GM18520 (cell line): ENCODE results near the gene ARHGEF7.

Experiments
- ATAC-seq: cut with Tn5 transposase; IDR thresholded peaks from one replicate; pipeline ENCODE4 v1.9.1; 2021; ENCODE audit not compliant: unreplicated experiment

ARHGEF7 gene

DNA sequence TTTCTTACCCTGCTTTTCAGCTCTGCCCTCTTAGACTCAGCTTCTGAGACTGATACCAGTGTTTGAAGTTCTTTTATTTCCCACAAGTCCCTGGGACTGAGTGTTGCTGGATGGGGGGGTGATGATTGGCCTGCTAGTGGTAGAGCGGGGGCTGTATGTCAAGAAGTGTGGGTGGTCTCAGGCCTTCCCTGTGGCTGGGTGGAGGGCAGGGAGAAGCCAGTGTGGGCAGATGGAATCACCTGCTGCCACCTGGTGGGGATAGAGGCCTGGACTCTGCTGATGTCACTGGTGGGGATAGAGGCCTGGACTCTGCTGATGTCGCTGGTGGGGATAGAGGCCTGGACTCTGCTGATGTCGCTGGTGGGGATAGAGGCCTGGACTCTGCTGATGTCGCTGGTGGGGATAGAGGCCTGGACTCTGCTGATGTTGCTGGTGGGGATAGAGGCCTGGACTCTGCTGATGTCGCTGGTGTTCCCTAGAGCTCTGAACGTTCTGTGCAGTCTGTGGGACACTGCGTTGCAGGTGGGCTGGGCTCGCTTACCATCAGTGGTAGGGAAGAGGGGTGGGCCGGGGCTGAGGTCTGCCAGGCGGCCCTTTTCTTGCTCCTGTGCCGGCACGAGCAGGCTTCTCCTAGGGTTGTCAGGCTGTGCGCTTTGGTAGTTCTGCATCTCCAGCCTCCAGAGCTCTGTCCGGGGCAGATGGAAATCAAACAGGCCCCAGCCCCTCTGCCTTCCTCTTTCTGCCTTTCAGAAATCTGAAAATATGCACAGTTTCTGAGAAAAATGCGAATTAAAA, 101.3 kb downstream of the ARHGEF7 start:
- no peak for ATAC-seq

GRCh38 chr13:111217641-111218040, 102.5 kb downstream of the ARHGEF7 start:
- no peak for ATAC-seq

GRCh38 chr13:111219280-111219679, 104.2 kb downstream of the ARHGEF7 start:
- ATAC-seq, result no peak

DNA sequence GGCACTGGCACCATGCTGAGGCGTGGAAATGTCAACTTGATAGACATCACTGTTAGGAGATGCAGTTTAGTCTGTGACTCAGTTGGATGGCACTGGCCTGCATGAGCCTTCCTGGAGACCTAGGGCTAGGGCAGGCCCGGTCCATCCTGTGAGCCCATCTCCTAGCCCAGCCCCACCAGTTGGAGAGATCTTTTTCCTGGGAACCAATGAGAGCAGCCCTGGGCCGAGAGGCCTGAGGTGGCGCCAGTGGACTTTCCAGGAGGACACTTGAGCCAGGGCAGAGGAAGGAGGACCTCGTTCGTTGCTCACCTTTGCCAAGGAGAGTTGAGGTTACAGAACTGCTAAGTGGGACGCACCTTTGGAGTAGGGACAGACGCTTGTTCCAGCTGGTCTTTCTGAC, 104.8 kb downstream of the ARHGEF7 start:
- ATAC-seq, result no peak

- ATAC-seq, result no peak
These were observed 110.1 kb downstream of the ARHGEF7 start for GRCh38 chr13:111225166-111225565.

- no peak for ATAC-seq
These were observed 110.9 kb downstream of the ARHGEF7 start for GRCh38 chr13:111225810-111226546.

DNA sequence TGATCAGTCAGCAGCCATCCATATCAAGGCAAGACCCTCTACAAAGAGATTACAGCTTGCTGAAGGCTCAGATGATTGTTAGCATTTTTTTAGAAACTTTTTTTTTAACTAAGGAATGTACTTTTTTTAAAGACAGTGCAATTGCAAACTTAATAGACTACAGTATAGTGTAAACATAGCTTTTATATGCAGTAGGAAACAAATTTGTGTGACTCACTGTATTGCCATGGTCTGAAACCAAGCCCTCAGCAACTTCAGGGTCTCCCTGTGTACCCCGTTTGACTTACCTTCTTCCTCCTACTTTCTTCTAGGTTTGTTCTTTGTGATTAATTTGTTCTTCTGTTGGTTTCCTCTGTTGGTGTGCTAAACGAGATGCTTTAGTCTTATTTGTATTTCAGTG, 112.3 kb downstream of the ARHGEF7 start:
- ATAC-seq, result no peak

- ATAC-seq, result no peak
These were observed 113.4 kb downstream of the ARHGEF7 start for GRCh38 chr13:111228262-111229144.

DNA sequence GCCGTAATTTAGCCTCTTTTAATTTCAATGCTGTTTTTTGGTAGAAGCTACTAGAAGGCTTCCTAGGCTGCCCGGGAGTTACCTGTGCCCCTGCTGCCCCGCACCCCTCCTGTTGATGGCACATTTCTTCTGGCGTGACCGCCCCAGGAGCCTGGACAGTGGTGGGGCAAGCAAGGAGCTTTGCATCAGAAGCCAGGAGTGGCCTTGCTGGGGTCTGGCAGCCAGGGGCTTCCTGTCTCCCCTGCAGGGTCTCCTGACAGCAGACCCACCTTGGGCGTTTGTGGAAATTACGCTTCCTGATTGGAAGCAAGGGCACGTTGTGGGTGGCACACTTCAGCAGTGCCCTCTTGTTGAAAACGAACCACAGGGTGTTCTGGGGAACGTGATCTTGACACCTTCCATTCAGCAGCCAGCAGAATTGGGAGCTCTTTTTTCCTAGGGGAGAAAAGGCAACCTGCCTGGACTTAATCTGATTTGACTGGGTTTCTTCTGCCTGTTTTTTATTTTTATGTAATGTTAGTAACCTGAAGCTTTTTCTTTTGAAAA, 115.3 kb downstream of the ARHGEF7 start:
- no peak for ATAC-seq

DNA sequence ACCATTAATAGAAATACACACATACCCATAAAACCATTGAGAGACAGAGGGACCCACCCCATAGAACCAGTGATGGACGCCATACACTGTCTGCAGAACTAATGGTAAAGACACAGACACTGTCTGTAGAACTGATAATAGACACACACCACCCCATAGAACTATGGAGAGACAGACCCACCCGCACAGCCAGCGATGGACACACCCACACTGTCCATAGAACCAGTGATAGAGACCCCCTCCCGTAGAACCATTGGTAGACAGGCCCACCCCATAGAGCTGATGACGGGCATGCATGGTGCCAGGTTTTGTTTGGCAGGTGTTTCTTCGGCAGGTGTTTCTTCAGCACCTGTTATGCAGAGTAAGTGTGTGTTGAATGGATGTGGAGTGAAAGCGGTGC, 117.1 kb downstream of the ARHGEF7 start:
- ATAC-seq, result no peak

- ATAC-seq, result no peak
These were observed 118.0 kb downstream of the ARHGEF7 start for GRCh38 chr13:111233080-111233479.

DNA sequence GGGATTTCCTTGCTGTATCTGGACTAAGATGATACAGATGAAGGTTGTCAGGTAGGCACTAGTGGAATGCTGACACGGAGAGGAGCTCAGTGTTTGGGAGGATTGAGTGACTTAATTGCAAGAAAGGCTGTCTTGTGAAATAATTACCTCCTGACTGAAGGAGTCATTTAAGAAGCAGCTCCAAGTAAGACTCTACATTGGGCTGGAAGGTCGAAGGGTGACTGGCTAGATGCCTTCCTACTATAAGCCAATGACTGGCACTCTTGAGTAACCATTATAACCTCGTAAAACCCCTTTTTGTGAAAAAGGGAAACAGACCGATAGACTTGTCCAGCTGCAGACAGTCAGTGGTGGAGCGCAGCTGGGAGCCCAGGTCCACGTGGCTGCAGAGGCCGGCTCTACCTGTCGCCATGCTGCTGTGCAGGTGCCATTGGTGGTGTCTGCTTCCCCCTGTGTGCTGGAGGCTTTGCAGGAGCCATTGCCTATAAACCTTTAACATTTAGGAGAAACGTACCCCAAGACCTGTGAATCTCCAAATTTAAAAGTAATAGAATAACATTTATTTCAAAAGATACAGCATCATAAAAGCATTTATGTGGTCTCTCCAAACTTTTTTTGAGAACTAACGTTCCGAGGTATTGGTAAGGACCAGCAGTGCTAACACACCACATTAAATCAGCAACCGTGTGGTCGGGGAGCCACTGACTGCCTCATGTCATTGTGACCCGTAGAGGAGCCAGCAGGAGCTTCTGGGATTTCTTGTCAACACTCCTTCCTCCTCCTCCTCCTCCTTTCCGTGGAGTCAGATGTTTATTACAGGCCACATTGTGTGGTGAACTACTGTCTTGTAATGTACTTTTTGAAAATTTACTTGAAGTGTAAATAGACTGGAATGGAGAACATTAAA, 124.9 kb downstream of the ARHGEF7 start:
- no peak for ATAC-seq

- no peak for ATAC-seq
These were observed 126.1 kb downstream of the ARHGEF7 start for GRCh38 chr13:111241006-111241755.

GRCh38 chr13:111241862-111242261, 126.8 kb downstream of the ARHGEF7 start:
- no peak for ATAC-seq

- ATAC-seq, result no peak
These were observed 127.5 kb downstream of the ARHGEF7 start for GRCh38 chr13:111242585-111242984.

- no peak for ATAC-seq
These were observed 128.9 kb downstream of the ARHGEF7 start for GRCh38 chr13:111243981-111244380.

DNA sequence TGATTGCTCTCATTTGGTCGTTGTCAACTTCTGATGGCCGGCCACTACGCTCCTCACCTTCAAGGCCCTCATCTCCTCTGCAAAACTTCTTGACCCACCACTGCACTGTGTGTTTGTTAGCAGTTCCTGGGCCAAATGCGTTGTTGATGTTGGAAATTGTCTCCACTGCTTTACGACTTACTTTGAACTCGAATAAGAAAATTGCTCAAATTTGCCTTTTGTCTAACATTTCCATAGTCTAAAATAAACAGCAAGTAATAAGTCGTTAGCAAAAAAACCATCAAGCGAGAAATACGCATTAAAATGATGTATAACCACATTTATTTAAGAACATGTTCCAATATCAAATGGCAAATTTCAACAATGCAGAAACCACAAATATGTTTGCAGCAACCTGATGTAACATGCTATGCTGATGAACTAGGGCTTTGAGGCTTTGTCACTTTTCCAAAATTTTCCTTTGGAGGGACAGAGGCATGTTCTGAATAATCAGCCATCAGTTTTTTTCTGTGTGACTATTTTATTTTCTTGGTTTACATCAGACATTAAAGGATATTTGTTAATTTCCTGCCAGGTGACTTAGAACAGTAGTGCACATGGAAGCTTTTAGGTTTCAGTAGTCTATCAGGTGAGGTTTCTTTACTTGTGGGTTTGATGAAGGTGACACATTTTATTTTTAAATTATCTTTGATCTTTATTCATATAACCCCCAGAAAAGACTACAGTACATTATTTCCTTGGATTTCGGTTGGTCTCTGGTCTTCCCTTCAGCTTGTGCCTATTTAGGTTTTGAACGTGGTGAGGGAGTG, 130.7 kb downstream of the ARHGEF7 start:
- ATAC-seq, result no peak

- ATAC-seq, result no peak
These were observed 132.4 kb downstream of the ARHGEF7 start for GRCh38 chr13:111247552-111247951.

DNA sequence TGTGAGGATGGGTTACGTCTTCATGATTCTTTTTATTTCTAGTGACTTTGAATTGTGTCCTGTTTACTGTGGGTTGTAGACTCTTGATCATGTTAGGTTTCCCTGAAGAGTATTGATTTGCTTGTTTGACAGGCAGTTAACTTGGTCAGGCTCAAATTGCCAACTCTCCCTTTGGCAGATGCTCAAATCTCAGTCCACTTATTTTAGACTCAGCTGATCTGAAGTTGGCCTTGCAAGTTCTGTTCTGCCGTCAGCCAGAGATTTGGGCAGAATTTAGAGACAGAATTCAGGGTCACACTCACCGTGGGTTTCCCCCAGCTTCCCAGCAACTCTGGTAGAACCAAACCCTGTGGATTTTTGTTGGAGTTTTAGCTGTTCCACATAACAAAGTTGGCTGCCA, 133.7 kb downstream of the ARHGEF7 start:
- ATAC-seq, result no peak
